SH-SY5Y (cell line): ENCODE measurements around the gene RHBDD1.

ENCODE experiments used
- GATA2 ChIP-seq: IDR thresholded peaks from 2 replicates; pipeline ENCODE4 v1.6.1; 2011; ENCODE audit warnings: mild to moderate bottlenecking, low read depth, low read length
- GATA3 ChIP-seq: IDR thresholded peaks from 2 replicates; pipeline ENCODE4 v1.6.1; 2011; ENCODE audit warnings: low read depth, mild to moderate bottlenecking, low read length, moderate library complexity

GRCh38 chr2:227020416-227020815 is 184.6 kb downstream of the RHBDD1 start:
- TF ChIP-seq GATA3 = no peak
- TF ChIP-seq GATA2 = no peak
